H1 (cell line): ENCODE measurements around the gene SCMH1. TPM values are rescaled to one million over a fixed set of nuclear protein-coding genes. Genes with fewer than 3 reads are reported as not detected.

Experiments
- MAX ChIP-seq: IDR thresholded peaks from 2 replicates; pipeline ENCODE4 v1.6.1; 2012; ENCODE audit warnings: inconsistent platforms
- SIRT6 ChIP-seq: IDR thresholded peaks from one replicate; pipeline ENCODE4 v1.7.1; 2012; ENCODE audit warnings: low read length, inconsistent platforms
- polyA plus RNA-seq, 7 experiments: library from polyadenylated mRNA; depleted of rRNA in 3 of 7; stranded (reverse) in 5 of 7; unstranded in 2 of 7; fragments of >200 nt in 5 of 7; fragments of 200-250 nt in 2 of 7; gene quantifications; 1 replicate in 5 of 7; 2 replicates in 1 of 7; 4 replicates in 1 of 7; pipeline versions ENCODE4 v1.2.1 to v1.2.3, GENCODE V29; 2011 to 2013; ENCODE audit warnings: missing spikeins in 2 of 7, mixed read lengths in 2 of 7
- total RNA-seq: library from RNA; stranded (reverse); fragmentation: NEBNext Ultra II Directional; extraction: Animal tissue kit (Norgen Biotek cat#: 25700); gene quantifications from 2 replicates; pipeline ENCODE4 v1.2.1, GENCODE V29; 2021
- TF ChIP-seq, protein P1 (sequence below): IDR thresholded peaks from 2 replicates; pipeline ENCODE4 v1.6.1; 2012; ENCODE audit warnings: inconsistent platforms

SCMH1 gene
- total and polyA plus RNA-seq, 2 of the 8 experiments (the other 6 are each of a cell fraction or from before 2014, with no cell fraction given): 16.6 to 30.7 TPM

GRCh38 chr1:40982721-40983120 is 259.4 kb downstream of the SCMH1 start (continued):
- TF ChIP-seq, protein P1, sequence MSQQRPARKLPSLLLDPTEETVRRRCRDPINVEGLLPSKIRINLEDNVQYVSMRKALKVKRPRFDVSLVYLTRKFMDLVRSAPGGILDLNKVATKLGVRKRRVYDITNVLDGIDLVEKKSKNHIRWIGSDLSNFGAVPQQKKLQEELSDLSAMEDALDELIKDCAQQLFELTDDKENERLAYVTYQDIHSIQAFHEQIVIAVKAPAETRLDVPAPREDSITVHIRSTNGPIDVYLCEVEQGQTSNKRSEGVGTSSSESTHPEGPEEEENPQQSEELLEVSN: no peak
- no peak for TF ChIP-seq SIRT6
- no peak for TF ChIP-seq MAX
